Erythroblast (primary cell): ENCODE measurements around the gene RPL9.

ENCODE experiments used
- GATA1 ChIP-seq: IDR thresholded peaks from 2 replicates; pipeline ENCODE4 v1.6.1; 2011; ENCODE audit warnings: low read depth, mild to moderate bottlenecking, control low read depth, low read length, moderate library complexity
- POLR2A ChIP-seq: IDR thresholded peaks from 2 replicates; pipeline ENCODE4 v1.6.1; 2011; ENCODE audit warnings: mild to moderate bottlenecking, low read length

GRCh38 chr4:39446483-39446841, 12.3 kb downstream of the RPL9 start:
- no peak for TF ChIP-seq POLR2A
- no peak for TF ChIP-seq GATA1
